ENCODE results near the gene ZFP3. TPM values are rescaled to one million over a fixed set of nuclear protein-coding genes. Genes with fewer than 3 reads are reported as not detected.
"Not testable (repeated sequence)": the region's sequence is repeated elsewhere in the genome, so short reads cannot be mapped to it uniquely, and the experiment has no call there.

The ZFP3 gene
- total and polyA plus RNA-seq, 12 donors: 3.1 to 14.6 (median 11.7) TPM

DNA sequence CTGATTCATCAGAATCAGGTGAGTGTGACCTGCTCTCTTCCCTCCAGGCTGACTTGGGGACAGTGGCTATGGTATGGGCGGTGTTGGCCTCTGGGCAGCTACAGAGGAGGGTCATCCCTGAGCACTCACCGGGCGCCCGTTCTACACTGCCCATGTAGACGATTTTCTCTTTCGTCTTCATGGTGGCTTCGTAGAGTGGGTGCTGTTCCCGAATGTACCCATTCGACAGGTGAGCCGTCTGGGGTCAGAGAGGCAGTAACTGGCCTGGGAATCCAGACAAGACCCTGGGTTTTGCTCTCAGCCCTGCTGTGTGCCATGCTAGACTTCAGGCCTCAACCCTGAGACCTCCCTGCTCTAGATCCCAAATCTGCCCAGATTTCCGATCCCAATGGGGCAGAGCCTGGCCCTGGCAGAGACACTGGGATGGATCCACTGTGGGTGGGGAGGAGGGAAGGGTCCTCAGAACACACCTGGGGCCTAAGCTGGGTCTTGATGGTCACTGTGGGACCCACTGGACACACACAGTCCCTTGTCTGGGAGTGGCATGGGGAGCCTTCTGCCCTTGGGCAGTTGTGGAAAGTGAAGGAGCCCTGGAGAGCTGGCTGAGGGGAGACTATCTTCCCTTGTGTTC, 50.8 kb downstream of the ZFP3 start:
- ATAC-seq (no peak), DNase-seq (no peak)
- peaks cover 0 to 25% (median 0%) of the 10 kb centered on the region in 7 donors for H3K27me3 ChIP-seq
- intact Hi-C loops (cut with DNase I): no loop called here
- TF ChIP-seq CTCF (IDR thresholded peaks at IDR 0.05): no peak
- 88 to 91% methylated on average over 11 of the region's 11 CpGs for WGBS, 2 donors
- H3K4me3 ChIP-seq: no peak overlapping the region
- H3K9me3 ChIP-seq: no peaks in the 10 kb centered on the region
- no peaks in the 10 kb centered on the region for H3K4me1 ChIP-seq
- H3K27ac ChIP-seq: no peak overlapping the region
- H3K36me3 ChIP-seq: no peaks in the 10 kb centered on the region

DNA sequence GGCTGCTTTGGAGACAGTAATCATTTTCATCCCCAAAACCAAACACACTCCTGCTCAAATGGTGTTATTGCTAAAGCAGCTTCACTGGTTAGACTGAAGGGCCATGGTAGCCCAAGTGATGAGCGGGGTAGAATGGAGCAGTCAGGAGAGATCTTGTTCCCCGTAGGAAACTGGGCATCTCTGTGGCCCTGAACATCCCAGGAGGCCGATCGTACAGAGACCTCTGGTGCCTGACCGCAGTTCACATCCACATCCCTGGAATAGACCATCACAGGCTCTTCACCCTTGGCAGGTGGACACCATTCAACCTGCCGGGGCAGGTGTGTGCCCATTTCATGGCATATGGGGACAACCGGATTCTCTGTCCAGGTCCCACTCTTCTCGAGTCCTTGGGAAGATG, 51.5 kb downstream of the ZFP3 start:
- intact Hi-C loops (cut with DNase I); H3K27ac ChIP-seq; DNase-seq; H3K36me3 ChIP-seq; H3K4me3 ChIP-seq; ATAC-seq; H3K4me1 ChIP-seq; H3K9me3 ChIP-seq: not testable (repeated sequence)
- H3K27me3 ChIP-seq: peaks cover 0 to 22% (median 0%) of the 10 kb centered on the region in 7 donors
- 87 to 88% methylated on average over 8 of the region's 8 CpGs for WGBS, 2 donors

GRCh38 chr17:5130261-5130660, 52.0 kb downstream of the ZFP3 start:
- H3K4me3 ChIP-seq; H3K27ac ChIP-seq; DNase-seq; H3K4me1 ChIP-seq; H3K36me3 ChIP-seq; ATAC-seq; H3K9me3 ChIP-seq; intact Hi-C loops (cut with DNase I): not testable (repeated sequence)
- H3K27me3 ChIP-seq: peaks cover 0 to 22% (median 0%) of the 10 kb centered on the region in 7 donors
- WGBS, 2 donors: 90 to 92% methylated on average over 10 of the region's 10 CpGs

GRCh38 chr17:5130687-5131086, 52.4 kb downstream of the ZFP3 start:
- 83 to 88% methylated on average over 5 of the region's 5 CpGs for WGBS, 2 donors
- ATAC-seq: not testable (repeated sequence)

DNA sequence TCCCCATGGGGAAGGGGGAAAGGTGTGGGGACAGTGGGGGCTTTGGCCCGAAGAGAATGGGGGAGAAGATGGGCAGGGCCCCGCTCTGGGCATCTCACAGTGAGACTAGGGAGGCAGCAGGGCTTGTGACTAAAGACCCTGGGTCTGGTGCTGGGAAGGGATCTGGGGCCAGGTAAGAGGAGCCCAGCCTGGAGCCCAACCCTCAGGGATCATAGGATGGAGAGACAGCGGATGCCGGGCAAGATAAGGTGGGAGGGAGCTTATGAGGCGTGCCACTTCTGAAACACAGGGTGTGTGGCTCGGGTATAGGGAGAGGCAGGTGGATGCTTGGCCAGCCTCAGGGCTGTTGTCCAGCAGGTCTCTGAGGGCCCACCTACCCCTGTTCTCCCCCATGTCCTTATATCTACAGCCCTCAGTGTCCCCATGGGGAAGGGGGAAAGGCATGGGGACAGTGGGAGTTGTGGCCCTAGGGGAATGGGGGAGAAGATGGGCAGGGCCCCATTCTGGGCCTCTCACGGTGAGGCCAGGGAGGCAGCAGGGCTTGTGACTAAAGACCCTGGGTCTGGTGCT, 53.0 kb downstream of the ZFP3 start:
- Histone ChIP-seq H3K9me3 (no peaks in the 10 kb centered on the region), H3K36me3 (no peaks in the 10 kb centered on the region), H3K4me1 (no peaks in the 10 kb centered on the region), H3K4me3 (no peak overlapping the region), H3K27me3 (peaks cover 0 to 22% (median 0%) of the 10 kb centered on the region in 7 donors), H3K27ac (no peak overlapping the region)
- WGBS, 2 donors: 91 to 93% methylated on average over 7 of the region's 7 CpGs
- ATAC-seq (no peak), DNase-seq (no peak)
- TF ChIP-seq CTCF (IDR thresholded peaks at IDR 0.05): no peak
- intact Hi-C loops (cut with DNase I): no loop called here

More at GRCh38 chr17:5130687-5131086, 52.4 kb downstream of the ZFP3 start:
- H3K4me3 ChIP-seq; intact Hi-C loops (cut with DNase I); DNase-seq; H3K36me3 ChIP-seq; H3K4me1 ChIP-seq; H3K9me3 ChIP-seq; H3K27ac ChIP-seq: not testable (repeated sequence)
- peaks cover 0 to 22% (median 0%) of the 10 kb centered on the region in 7 donors for H3K27me3 ChIP-seq

- peaks cover 0 to 20% (median 0%) of the 10 kb centered on the region in 7 donors for H3K27me3 ChIP-seq
- 81 to 83% methylated on average over 15 to 16 of the region's 16 CpGs for WGBS, 2 donors
- ATAC-seq; H3K36me3 ChIP-seq; H3K27ac ChIP-seq; H3K4me3 ChIP-seq; H3K4me1 ChIP-seq; intact Hi-C loops (cut with DNase I); DNase-seq; H3K9me3 ChIP-seq: not testable (repeated sequence)
Observed at GRCh38 chr17:5131799-5132502, 53.7 kb downstream of the ZFP3 start.
